ENCODE measurements around the gene COL4A1.

The COL4A1 gene

GRCh38 chr13:110346661-110347067, 39.7 kb upstream of the COL4A1 start:
- TF ChIP-seq CTCF (conservative IDR thresholded peaks at IDR 0.05) = no peak
- no peak overlapping the region for H3K27ac ChIP-seq

GRCh38 chr13:110345701-110346100, 38.7 kb upstream of the COL4A1 start:
- TF ChIP-seq CTCF (conservative IDR thresholded peaks at IDR 0.05) = no peak
- no peak overlapping the region for H3K27ac ChIP-seq

GRCh38 chr13:110345266-110345665, 38.3 kb upstream of the COL4A1 start:
- TF ChIP-seq CTCF (conservative IDR thresholded peaks at IDR 0.05) = no peak
- H3K27ac ChIP-seq = no peak overlapping the region

- no peak for TF ChIP-seq CTCF (conservative IDR thresholded peaks at IDR 0.05)
- no peak overlapping the region for H3K27ac ChIP-seq
Measured at GRCh38 chr13:110344320-110344719, 37.4 kb upstream of the COL4A1 start.

- no peak overlapping the region for H3K27ac ChIP-seq
- no peak for TF ChIP-seq CTCF (conservative IDR thresholded peaks at IDR 0.05)
Measured at GRCh38 chr13:110343241-110343865, 36.4 kb upstream of the COL4A1 start.

GRCh38 chr13:110342474-110342873, 35.5 kb upstream of the COL4A1 start:
- H3K27ac ChIP-seq = no peak overlapping the region
- TF ChIP-seq CTCF (conservative IDR thresholded peaks at IDR 0.05) = no peak

GRCh38 chr13:110341445-110342244, 34.7 kb upstream of the COL4A1 start:
- no peak for TF ChIP-seq CTCF (conservative IDR thresholded peaks at IDR 0.05)
- H3K27ac ChIP-seq = no peak overlapping the region

Measured in VCaP (cell line).